Stimulated activated CD8-positive, alpha-beta memory T cell treated with anti-CD3 and anti-CD28 coated beads, Interleukin-12 subunit alpha, Interleukin-12 subunit beta, amount 100 ng/mL, for 1 hour (primary cell): ENCODE data around the gene TAF11L2.
"Not testable (repeated sequence)": the region's sequence is repeated elsewhere in the genome, so short reads cannot be mapped to it uniquely, and the experiment has no call there.

ENCODE experiments used
- DNase-seq: peaks from one replicate; pipeline ENCODE4 v3.0.0-alpha.2; 2020; ENCODE audit warnings: low read depth

The TAF11L2 gene

GRCh38 chr5:17497931-17498330, at the start of gene TAF11L2:
Gene TAF11L2 (plus strand): TSS chr5:17498231.
- not testable (repeated sequence) for DNase-seq

GRCh38 chr5:17448877-17449276, 49.2 kb upstream of the TAF11L2 start:
- no peak for DNase-seq

GRCh38 chr5:17452936-17453335, 45.1 kb upstream of the TAF11L2 start:
- DNase-seq: no peak

GRCh38 chr5:17455942-17456341, 42.1 kb upstream of the TAF11L2 start:
- no peak for DNase-seq

- no peak for DNase-seq
These were observed 36.2 kb upstream of the TAF11L2 start for GRCh38 chr5:17461793-17462192.

GRCh38 chr5:17463653-17464052, 34.4 kb upstream of the TAF11L2 start:
- DNase-seq: no peak

- no peak for DNase-seq
These were observed 28.0 kb upstream of the TAF11L2 start for GRCh38 chr5:17470064-17470463.

GRCh38 chr5:17475064-17475463, 23.0 kb upstream of the TAF11L2 start:
- DNase-seq: not testable (repeated sequence)

- no peak for DNase-seq
These were observed 21.0 kb upstream of the TAF11L2 start for GRCh38 chr5:17477043-17477442.

GRCh38 chr5:17477573-17478265, 20.3 kb upstream of the TAF11L2 start:
- DNase-seq: no peak

GRCh38 chr5:17481378-17481777, 16.7 kb upstream of the TAF11L2 start:
- no peak for DNase-seq

GRCh38 chr5:17482790-17483189, 15.2 kb upstream of the TAF11L2 start:
- no peak for DNase-seq

- DNase-seq: not testable (repeated sequence)
These were observed 11.4 kb upstream of the TAF11L2 start for GRCh38 chr5:17486464-17487173.

GRCh38 chr5:17487174-17487512, 10.9 kb upstream of the TAF11L2 start:
- no peak for DNase-seq

GRCh38 chr5:17491257-17491656, 6.8 kb upstream of the TAF11L2 start:
- DNase-seq: not testable (repeated sequence)

- no peak for DNase-seq
These were observed 5.3 kb upstream of the TAF11L2 start for GRCh38 chr5:17492770-17493169.

- no peak for DNase-seq
These were observed 585 bp upstream of the TAF11L2 start for GRCh38 chr5:17497446-17497845.

- no peak for DNase-seq
These were observed 13.8 kb downstream of the TAF11L2 start for GRCh38 chr5:17511775-17512325.

- DNase-seq: not testable (repeated sequence)
These were observed 19.5 kb downstream of the TAF11L2 start for GRCh38 chr5:17517526-17517925.

GRCh38 chr5:17518067-17518466, 20.0 kb downstream of the TAF11L2 start, which contains the start of gene TAF11L3:
Gene TAF11L3 (plus strand): TSS chr5:17518367.
- not testable (repeated sequence) for DNase-seq

- DNase-seq: not testable (repeated sequence)
These were observed 21.5 kb downstream of the TAF11L2 start for GRCh38 chr5:17519508-17519907.

- not testable (repeated sequence) for DNase-seq
These were observed 23.5 kb downstream of the TAF11L2 start, which contains the start of gene TAF11L4 for GRCh38 chr5:17521501-17521900. Gene TAF11L4 (plus strand): TSS chr5:17521801.

- not testable (repeated sequence) for DNase-seq
These were observed 26.9 kb downstream of the TAF11L2 start, which contains the start of gene TAF11L5 for GRCh38 chr5:17524935-17525334. Gene TAF11L5 (plus strand): TSS chr5:17525235.
